HCT116 (cell line): ENCODE results near the gene MPV17L2. TPM values are rescaled to one million over a fixed set of nuclear protein-coding genes. Genes with fewer than 3 reads are reported as not detected.
"Not testable (repeated sequence)": the region's sequence is repeated elsewhere in the genome, so short reads cannot be mapped to it uniquely, and the experiment has no call there.

Source experiments
- ATAC-seq: fragments of 200-7000 bp; cut with Tn5 transposase; 2 replicates; pipeline ENCODE4 v1.9.1; 2020; ENCODE audit warnings: mild to moderate bottlenecking, moderate library complexity
- BruUV-seq: library from RNA; stranded (reverse); fragments of 400-500 nt; replicated peaks from 2 replicates; lab custom pipeline; 2021; lab: Mats Ljungman, UMichigan
- CTCF ChIA-PET: fragments of 300-600 bp; sonication (Branson Sonifier 250); formaldehyde crosslinking; loops from one replicate; lab custom pipeline; 2021; ENCODE audit warnings: antibody characterized with exemption; lab: Charles Lee
- POLR2A ChIA-PET: fragments of 300-600, 350-600 bp; sonication (Branson Sonifier 250); formaldehyde crosslinking; loops from one replicate; lab custom pipeline; 2021; ENCODE audit warnings: antibody characterized with exemption; lab: Charles Lee
- RAD21 ChIA-PET, 2 experiments: fragments of 300-600 bp; sonication (Branson Sonifier 250); formaldehyde crosslinking; loops; one replicate each; lab custom pipeline; 2023; ENCODE audit warnings: low total read pairs in 2 of 2; ENCODE audit not compliant: uncharacterized antibody in 2 of 2, unreplicated experiment in 2 of 2, low non-redundant PET in 1 of 2; lab: Charles Lee
- DNase-seq: peaks from one replicate; pipeline ENCODE4 v3.0.0-alpha.2; 2010; ENCODE audit warnings: low read depth, low spot score
- H2AFZ ChIP-seq: fragments of 200-600 bp; shearing (Covaris generic), sonication (generic); 2 replicates; pipeline ENCODE4 v1.6.1; 2017; ENCODE audit warnings: low read depth, mixed run types, mixed read lengths, antibody characterized with exemption, low read length; ENCODE audit not compliant: poor library complexity, severe bottlenecking
- H3K27ac ChIP-seq: 2 replicates; pipeline ENCODE4 v1.5.1; 2012; ENCODE audit warnings: low read depth, low read length
- H3K27me3 ChIP-seq: fragments of 200-600 bp; sonication (generic); 2 replicates; pipeline ENCODE4 v1.6.1; 2016; ENCODE audit warnings: mixed run types, low read length, mixed read lengths; ENCODE audit not compliant: insufficient read depth
- H3K36me3 ChIP-seq, 2 experiments: fragments of 200-500 bp in 1 of 2; fragments of 200-600 bp in 1 of 2; sonication (Bioruptor generic) in 1 of 2; sonication (generic) in 1 of 2; 2 replicates each; pipeline versions ENCODE4 v1.5.1 to v1.6.1; 2014 to 2016; ENCODE audit warnings: low read length in 2 of 2, inconsistent platforms in 1 of 2, mixed read lengths in 1 of 2, mixed run types in 1 of 2; ENCODE audit not compliant: insufficient read depth in 2 of 2, control insufficient read depth in 1 of 2
- H3K4me1 ChIP-seq, 2 experiments: fragments of 200-600 bp in 1 of 2; sonication (generic) in 1 of 2; 2 replicates each; pipeline versions ENCODE4 v1.5.1 to v1.6.1; 2012 to 2017; ENCODE audit warnings: low read length in 2 of 2, inconsistent platforms in 1 of 2, mild to moderate bottlenecking in 1 of 2, mixed read lengths in 1 of 2, mixed run types in 1 of 2, moderate library complexity in 1 of 2; ENCODE audit not compliant: insufficient read depth in 2 of 2, control insufficient read depth in 1 of 2
- H3K4me2 ChIP-seq: fragments of 200-600 bp; sonication (generic); 2 replicates; pipeline ENCODE4 v1.6.1; 2017; ENCODE audit warnings: mixed run types, low read length, mixed read lengths
- H3K4me3 ChIP-seq, 2 experiments: fragments of 200-600 bp in 1 of 2; sonication (generic) in 1 of 2; replicated peaks in 1 of 2; 2 replicates each; pipeline ENCODE4 v1.5.1; 2011 to 2016; ENCODE audit warnings: low read length in 2 of 2, control low read depth in 1 of 2, low read depth in 1 of 2, mild to moderate bottlenecking in 1 of 2, mixed read lengths in 1 of 2, mixed run types in 1 of 2
- H3K79me2 ChIP-seq: fragments of 200-600 bp; sonication (generic); 2 replicates; pipeline ENCODE4 v1.6.1; 2017; ENCODE audit warnings: mild to moderate bottlenecking, mixed run types, low read length, moderate library complexity, mixed read lengths; ENCODE audit not compliant: insufficient read depth
- H3K9ac ChIP-seq: fragments of 200-600 bp; sonication (generic); 2 replicates; pipeline ENCODE4 v1.6.1; 2016; ENCODE audit warnings: low read length, mixed read lengths
- H3K9me2 ChIP-seq: fragments of 200-600 bp; sonication (generic), shearing (Covaris generic); 2 replicates; pipeline ENCODE4 v1.6.1; 2017; ENCODE audit warnings: mixed run types, mild to moderate bottlenecking, moderate library complexity; ENCODE audit not compliant: insufficient read depth
- H3K9me3 ChIP-seq, 2 experiments: fragments of 200-500 bp in 1 of 2; fragments of 200-600 bp in 1 of 2; sonication (Bioruptor generic) in 1 of 2; sonication (generic) in 1 of 2; 2 replicates each; pipeline ENCODE4 v1.6.1; 2014 to 2017; ENCODE audit warnings: low read length in 2 of 2, mixed read lengths in 2 of 2, inconsistent platforms in 1 of 2, low read depth in 1 of 2, mild to moderate bottlenecking in 1 of 2, mixed run types in 1 of 2, moderate library complexity in 1 of 2; ENCODE audit not compliant: control insufficient read depth in 1 of 2, insufficient read depth in 1 of 2
- H4K20me1 ChIP-seq: fragments of 200-600 bp; sonication (generic), shearing (Covaris generic); 2 replicates; pipeline ENCODE4 v1.6.1; 2017; ENCODE audit warnings: mixed run types, mild to moderate bottlenecking, moderate library complexity; ENCODE audit not compliant: insufficient read depth
- CTCF ChIP-seq, 3 experiments: fragments of 200-600 bp in 1 of 3; sonication (generic) in 1 of 3; IDR thresholded peaks in 2 of 3; conservative IDR thresholded peaks in 1 of 3; 2 replicates each; pipeline ENCODE4 v1.5.1; 2012 to 2017; ENCODE audit warnings: low read depth in 2 of 3, low read length in 2 of 3, antibody characterized with exemption in 1 of 3, borderline replicate concordance in 1 of 3, control low read depth in 1 of 3, mild to moderate bottlenecking in 1 of 3, mixed read lengths in 1 of 3, mixed run types in 1 of 3, moderate library complexity in 1 of 3; ENCODE audit not compliant: insufficient read depth in 1 of 3
- ELF1 ChIP-seq: IDR thresholded peaks from 2 replicates; pipeline ENCODE4 v1.6.1; 2012; ENCODE audit warnings: low read depth, borderline replicate concordance
- RAD21 ChIP-seq: IDR thresholded peaks from 2 replicates; pipeline ENCODE4 v1.6.1; 2012; ENCODE audit warnings: low read depth, mild to moderate bottlenecking
- intact Hi-C: fragments of 100-400 bp; cut with micrococcal nuclease; formaldehyde crosslinking; loops from 2 replicates; pipeline ENCODE4 v1.10.0; 2022
- total RNA-seq: library from RNA; stranded (reverse); gene quantifications from one replicate; pipeline ENCODE4 v1.2.1, GENCODE V29; 2021; ENCODE audit not compliant: unreplicated experiment

The MPV17L2 gene
- total RNA-seq, 1 experiment from 2014 or later: 18.7 TPM

GRCh38 chr19:18208098-18208951, 15.3 kb downstream of the MPV17L2 start:
- no TSS peak for BruUV-seq
- H3K9me3 ChIP-seq: no peaks in the 10 kb centered on the region
- CTCF ChIA-PET: interaction anchor here (0.6 to 5.9 kb wide), 11 partner anchors 12 to 1274 kb away, joined by 3 to 106 read pairs (median 6); partner anchors contain the start of gene SSBP4
- no peaks in the 10 kb centered on the region for H4K20me1 ChIP-seq
- POLR2A ChIA-PET: interaction anchor here (0.6 to 1.4 kb wide), 7 partner anchors 12 to 174 kb away, joined by 3 to 6 read pairs (median 3); partner anchors contain the start of gene MPV17L2
- ATAC-seq (no peak), DNase-seq (no peak)
- RAD21 ChIA-PET: interaction anchor here (0.6 to 2.0 kb wide), 6 partner anchors 17 to 138 kb away, joined by 3 to 11 read pairs (median 4); no protein-coding TSS in a partner anchor
- no peaks in the 10 kb centered on the region for H3K9me2 ChIP-seq
- H2AFZ ChIP-seq: peak overlapping the region; percentile 77
- peak overlapping the region; percentile 68 for H3K4me2 ChIP-seq
- peak; percentile 55 to 79 (median 63); a peak in 5 of 6 replicates for TF ChIP-seq CTCF (IDR thresholded peaks at IDR 0.05 in 2 of 3, conservative IDR thresholded peaks at IDR 0.05 in 1 of 3; ENCODE audit: borderline replicate concordance in 1 of 3, insufficient read depth in 1 of 3, low read depth in 2 of 3, low read length in 2 of 3)
- peak; percentile 81 for TF ChIP-seq RAD21
- no peak for TF ChIP-seq ELF1
- H3K9ac ChIP-seq: peak overlapping the region; percentile 24; the same call in 1 of the 2 replicates
- intact Hi-C loops: loop anchor here (1.0 to 10.0 kb wide), 2 partner anchors 43 to 116 kb away; partner anchors contain the start of gene LSM4
- H3K4me1 ChIP-seq: peaks cover 10 to 23% of the 10 kb centered on the region in 2 experiments
- no peaks in the 10 kb centered on the region for H3K27me3 ChIP-seq
- peaks cover 1% of the 10 kb centered on the region; the same call in 1 of the 2 replicates for H3K79me2 ChIP-seq
- no peak overlapping the region for H3K27ac ChIP-seq
- peak overlapping the region; percentile 19 to 23 for H3K4me3 ChIP-seq
- no peaks in the 10 kb centered on the region for H3K36me3 ChIP-seq

- H3K9me3 ChIP-seq: not testable (repeated sequence)
- intact Hi-C loops: loop anchor here (10.0 kb wide), 1 partner anchor 115 kb away; the partner anchor contains the start of gene LSM4
These were observed 16.9 kb downstream of the MPV17L2 start for GRCh38 chr19:18209912-18210311.

More at GRCh38 chr19:18209912-18210311, 16.9 kb downstream of the MPV17L2 start:
- RAD21 ChIA-PET: interaction anchor here in 1 of 2 experiments (0.7 kb wide), 1 partner anchor 34 kb away, joined by 4 read pairs; no protein-coding TSS in a partner anchor
- H3K4me3 ChIP-seq, H3K79me2 ChIP-seq, H3K9ac ChIP-seq, DNase-seq, H3K36me3 ChIP-seq, H3K9me2 ChIP-seq, H3K27me3 ChIP-seq, H3K27ac ChIP-seq, H3K4me2 ChIP-seq, H4K20me1 ChIP-seq, ATAC-seq, H2AFZ ChIP-seq, BruUV-seq: not testable (repeated sequence)
- POLR2A ChIA-PET: interaction anchor here (1.6 kb wide), 1 partner anchor 14 kb away, joined by 5 read pairs; no protein-coding TSS in a partner anchor
- CTCF ChIA-PET: interaction anchor here (1.1 to 2.2 kb wide), 2 partner anchors 14 to 42 kb away, joined by 3 to 8 read pairs; no protein-coding TSS in a partner anchor
- H3K4me1 ChIP-seq: peaks cover 13 to 32% of the 10 kb centered on the region in 2 experiments
